ENCODE measurements around the gene YPEL4.

Gene YPEL4

GRCh38 chr11:57648801-57649735 lies 644 bp downstream of the YPEL4 start:
- DNase-seq: peak in 1 of 2 experiments; percentile 19

GRCh38 chr11:57647960-57648800 lies 1.5 kb downstream of the YPEL4 start:
- DNase-seq: no peak

GRCh38 chr11:57647372-57647771 lies 2.3 kb downstream of the YPEL4 start:
- no peak for DNase-seq

- no peak for DNase-seq
Observed at GRCh38 chr11:57646799-57647303, 2.9 kb downstream of the YPEL4 start.

DNA sequence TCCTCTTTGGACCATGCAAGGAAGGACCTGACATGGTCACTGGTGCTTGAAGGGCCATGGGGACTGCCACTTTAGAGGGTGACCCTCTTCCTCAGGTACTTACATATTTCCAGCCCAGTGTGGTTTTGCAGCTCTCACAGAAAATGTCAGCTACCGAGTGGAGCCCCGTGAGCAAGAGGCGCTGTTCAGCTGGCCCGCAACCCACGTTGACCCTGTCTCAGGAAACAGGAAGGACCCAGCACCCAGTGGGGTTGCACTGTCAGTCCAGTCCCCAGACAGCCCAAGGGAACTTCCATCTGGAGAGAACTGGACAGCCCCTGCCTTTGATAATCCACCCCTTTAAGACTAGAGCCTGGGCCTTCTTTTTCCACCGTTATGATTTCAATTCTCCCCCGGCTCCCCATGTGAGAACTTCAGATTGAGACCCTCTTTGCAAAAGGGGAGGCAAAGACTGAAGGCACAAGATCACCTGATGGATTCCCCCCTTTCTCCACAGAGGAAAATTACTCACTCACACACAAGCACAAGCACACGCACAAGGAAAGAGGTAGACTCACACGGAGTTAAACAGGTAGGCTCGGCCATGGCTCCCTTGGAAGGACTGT lies 3.4 kb downstream of the YPEL4 start:
- no peak for DNase-seq

- DNase-seq: no peak
Observed at GRCh38 chr11:57645689-57646085, 4.0 kb downstream of the YPEL4 start.

GRCh38 chr11:57644748-57645688 lies 4.7 kb downstream of the YPEL4 start:
- peak in 1 of 2 experiments; percentile 42 for DNase-seq

- no peak for DNase-seq
Observed at GRCh38 chr11:57643802-57644201, 5.9 kb downstream of the YPEL4 start.

- no peak for DNase-seq
Observed at GRCh38 chr11:57641011-57641807, 8.5 kb downstream of the YPEL4 start.

- no peak for DNase-seq
Observed at GRCh38 chr11:57640068-57640800, 9.5 kb downstream of the YPEL4 start.

- DNase-seq: no peak
Observed at GRCh38 chr11:57639321-57640067, 10.2 kb downstream of the YPEL4 start.

DNA sequence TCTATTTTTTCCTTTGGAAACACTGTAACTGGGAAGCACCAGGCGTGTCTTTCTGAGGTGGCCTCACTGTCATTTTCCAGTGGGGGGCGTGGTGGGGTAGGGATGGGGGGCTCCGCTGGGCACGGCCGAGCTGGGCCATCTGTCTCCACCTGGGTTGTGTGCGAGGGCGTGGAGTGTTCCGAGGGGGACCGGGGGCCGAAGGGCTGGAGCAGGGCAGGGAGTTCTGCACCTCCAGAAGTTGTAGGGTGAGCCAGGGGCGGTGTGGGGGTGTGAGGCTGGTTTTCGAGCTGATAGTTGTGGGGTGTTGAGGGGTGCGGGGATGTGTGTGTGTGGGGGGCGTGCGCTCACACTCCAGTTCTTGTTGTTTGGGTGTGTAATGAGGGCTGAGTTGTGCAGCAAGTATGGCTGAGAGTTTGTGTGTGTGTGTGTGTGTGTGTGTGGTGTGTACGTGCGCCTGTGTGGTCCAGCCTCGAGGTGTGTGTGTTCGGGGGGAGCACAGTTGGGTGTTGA lies 10.8 kb downstream of the YPEL4 start:
- no peak for DNase-seq

- peak; percentile 46 to 63 for DNase-seq
Observed at GRCh38 chr11:57638005-57638781, 11.5 kb downstream of the YPEL4 start.

- no peak for DNase-seq
Observed at GRCh38 chr11:57637626-57638004, 12.1 kb downstream of the YPEL4 start.

- DNase-seq: no peak
Observed at GRCh38 chr11:57635246-57635645, 14.5 kb downstream of the YPEL4 start.

DNA sequence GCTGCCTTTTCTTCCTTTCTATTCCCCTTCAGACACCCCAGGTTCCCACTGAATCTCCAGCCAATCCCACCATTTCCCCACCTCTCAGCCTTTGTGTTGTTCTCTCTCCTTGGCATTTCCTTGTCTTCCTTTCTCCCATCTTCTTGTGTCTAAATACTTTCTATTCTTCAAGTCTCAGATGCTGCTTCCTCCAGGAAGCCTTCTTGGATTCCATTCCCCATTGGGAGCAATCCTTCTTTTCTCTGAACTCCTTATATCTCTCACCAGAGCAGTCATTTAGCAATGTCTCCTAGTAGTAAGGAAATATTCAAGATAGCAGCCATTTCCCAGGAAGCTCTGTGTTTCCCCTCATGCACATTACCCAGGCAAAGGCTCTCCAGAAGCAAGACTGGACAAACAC lies 15.4 kb downstream of the YPEL4 start:
- DNase-seq: no peak

- no peak for DNase-seq
Observed at GRCh38 chr11:57633394-57634070, 16.2 kb downstream of the YPEL4 start.

- no peak for DNase-seq
Observed at GRCh38 chr11:57632116-57632515, 17.6 kb downstream of the YPEL4 start.

All from cerebellar nuclear complex (tissue), 1 donor.